ENCODE measurements around the gene ALPK3. TPM values are rescaled to one million over a fixed set of nuclear protein-coding genes. Genes with fewer than 3 reads are reported as not detected.

Gene ALPK3
- total RNA-seq, 1 donor from 2014 or later: 5.4 TPM

DNA sequence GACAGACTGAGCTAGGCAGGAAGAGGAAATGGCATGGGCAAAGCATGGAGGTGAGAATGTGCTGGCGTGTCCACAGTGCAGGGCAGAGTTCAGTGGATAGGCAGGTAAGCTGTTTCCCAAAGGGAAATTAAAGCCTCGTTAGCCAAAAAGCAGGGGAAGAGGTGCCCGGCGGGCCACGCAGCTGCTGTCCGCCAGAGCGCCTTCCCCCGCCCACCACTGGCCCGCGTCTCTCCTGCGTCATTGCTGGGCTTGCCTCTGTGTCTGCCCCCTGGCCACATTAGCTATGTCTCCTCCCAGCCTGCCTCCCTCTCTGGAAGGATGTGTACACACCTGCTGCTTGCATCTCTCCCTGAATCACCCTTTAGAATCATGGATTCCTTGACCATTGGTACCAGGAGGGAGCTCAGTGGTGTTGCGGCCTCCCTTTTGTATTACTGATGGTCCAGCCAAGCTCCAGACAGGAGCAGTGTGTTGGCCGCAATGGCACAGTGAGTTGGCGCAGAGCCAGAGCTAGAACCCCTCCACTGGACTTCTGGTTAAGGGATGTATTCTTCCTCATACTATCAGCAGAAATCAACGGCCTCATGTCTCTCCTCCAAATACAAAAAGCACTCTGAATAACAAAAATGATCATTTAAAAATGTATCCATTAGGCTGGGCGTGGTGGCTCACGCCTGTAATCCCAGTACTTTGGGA, 93.9 kb downstream of the ALPK3 start:
- no peak overlapping the region for H3K4me3 Mint-ChIP-seq
- no peak overlapping the region for H3K4me3 ChIP-seq
- H3K27ac Mint-ChIP-seq: peak overlapping the region; percentile 17
- no peak overlapping the region for H2AFZ ChIP-seq (replicated peaks)
- no peak overlapping the region for H3K27ac ChIP-seq
- no peak overlapping the region for H3K9ac ChIP-seq
- H3F3A ChIP-seq (ENCODE audit: low read depth): no peaks in the 10 kb centered on the region
- H3K4me2 ChIP-seq: no peak overlapping the region
- no peaks in the 10 kb centered on the region for H3K9me3 Mint-ChIP-seq
- H3K36me3 ChIP-seq: no peaks in the 10 kb centered on the region
- H3K36me3 Mint-ChIP-seq: no peaks in the 10 kb centered on the region
- H4K20me1 ChIP-seq (ENCODE audit: low read depth): no peaks in the 10 kb centered on the region
- H3K4me1 ChIP-seq: no peaks in the 10 kb centered on the region
- H3K27me3 Mint-ChIP-seq (ENCODE audit: insufficient read depth, low read depth): peaks cover 10% of the 10 kb centered on the region
- TF ChIP-seq EZH2 (IDR thresholded peaks at IDR 0.05): no peak
- TF ChIP-seq, protein P1, sequence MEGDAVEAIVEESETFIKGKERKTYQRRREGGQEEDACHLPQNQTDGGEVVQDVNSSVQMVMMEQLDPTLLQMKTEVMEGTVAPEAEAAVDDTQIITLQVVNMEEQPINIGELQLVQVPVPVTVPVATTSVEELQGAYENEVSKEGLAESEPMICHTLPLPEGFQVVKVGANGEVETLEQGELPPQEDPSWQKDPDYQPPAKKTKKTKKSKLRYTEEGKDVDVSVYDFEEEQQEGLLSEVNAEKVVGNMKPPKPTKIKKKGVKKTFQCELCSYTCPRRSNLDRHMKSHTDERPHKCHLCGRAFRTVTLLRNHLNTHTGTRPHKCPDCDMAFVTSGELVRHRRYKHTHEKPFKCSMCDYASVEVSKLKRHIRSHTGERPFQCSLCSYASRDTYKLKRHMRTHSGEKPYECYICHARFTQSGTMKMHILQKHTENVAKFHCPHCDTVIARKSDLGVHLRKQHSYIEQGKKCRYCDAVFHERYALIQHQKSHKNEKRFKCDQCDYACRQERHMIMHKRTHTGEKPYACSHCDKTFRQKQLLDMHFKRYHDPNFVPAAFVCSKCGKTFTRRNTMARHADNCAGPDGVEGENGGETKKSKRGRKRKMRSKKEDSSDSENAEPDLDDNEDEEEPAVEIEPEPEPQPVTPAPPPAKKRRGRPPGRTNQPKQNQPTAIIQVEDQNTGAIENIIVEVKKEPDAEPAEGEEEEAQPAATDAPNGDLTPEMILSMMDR (IDR thresholded peaks at IDR 0.05): no peak
- no peak for TF ChIP-seq EZH2phosphoT487 (IDR thresholded peaks at IDR 0.05)
- DNase-seq (ENCODE audit: low spot score): no peak
- no peaks in the 10 kb centered on the region for H3K27me3 ChIP-seq
- peaks cover 21% of the 10 kb centered on the region for H3K4me1 Mint-ChIP-seq
- no peaks in the 10 kb centered on the region for H3K79me2 ChIP-seq (ENCODE audit: low read depth)
- no peaks in the 10 kb centered on the region for H3K9me3 ChIP-seq (ENCODE audit: low read depth)

DNA sequence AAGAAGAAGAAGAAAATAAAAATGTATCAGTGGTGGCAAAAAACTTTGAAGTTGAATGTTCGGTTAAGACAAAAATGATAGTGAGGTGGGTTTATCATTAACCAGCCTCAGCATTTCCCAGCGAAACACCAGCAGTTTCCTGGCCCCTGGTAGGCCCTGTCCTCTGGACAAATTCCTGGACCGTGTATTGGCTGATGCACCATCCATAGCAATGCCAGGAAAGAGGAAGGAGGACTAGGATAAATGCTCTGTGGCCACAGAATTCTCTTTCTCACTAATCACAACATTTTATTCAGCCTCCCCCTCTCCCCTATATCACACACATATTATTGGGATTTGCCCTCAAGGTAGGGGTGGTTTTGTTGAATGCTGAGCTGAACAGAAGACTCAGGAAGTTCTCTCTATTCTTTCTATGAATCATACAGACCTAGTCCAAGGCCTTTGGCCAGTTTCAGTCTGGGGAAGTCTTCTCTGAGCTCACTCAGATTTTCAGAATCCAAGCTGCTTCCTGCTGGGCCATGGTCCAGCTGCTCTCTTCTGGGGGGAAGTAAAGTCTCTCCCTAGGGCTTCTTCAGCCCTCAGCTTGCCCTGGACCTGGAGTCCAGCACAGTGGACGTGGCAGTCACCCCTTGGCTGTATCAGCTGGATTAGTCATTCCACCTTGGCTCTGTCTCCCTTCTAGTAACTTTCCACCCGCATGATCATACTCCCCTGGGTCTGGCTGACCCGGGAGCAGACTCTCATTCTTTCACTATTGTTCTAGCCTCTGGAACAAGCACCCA, 94.9 kb downstream of the ALPK3 start:
- no peak overlapping the region for H3K27ac Mint-ChIP-seq
- no peak overlapping the region for H3K4me3 ChIP-seq

DNA sequence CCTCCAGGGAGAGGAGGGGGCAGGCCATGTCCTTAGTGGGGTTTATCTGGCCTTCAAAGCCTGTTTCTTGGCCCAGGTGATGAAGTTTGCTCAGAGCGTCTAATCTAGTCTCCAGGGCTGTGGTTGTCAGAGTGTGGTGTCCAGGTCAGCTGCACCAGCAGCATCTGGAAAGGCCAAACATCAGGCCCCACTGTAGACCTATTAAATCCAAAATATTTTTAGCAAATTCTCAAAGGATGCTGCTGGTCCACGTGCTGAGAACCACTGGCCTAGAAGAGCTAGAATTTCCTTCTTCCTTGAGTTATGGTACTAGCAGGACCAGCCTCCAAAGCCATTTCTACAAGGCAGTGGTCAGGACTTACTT, 96.2 kb downstream of the ALPK3 start:
- no peaks in the 10 kb centered on the region for H3K9me3 Mint-ChIP-seq
- no peaks in the 10 kb centered on the region for H3K79me2 ChIP-seq (ENCODE audit: low read depth)
- no peak overlapping the region for H3K9ac ChIP-seq
- H3F3A ChIP-seq (ENCODE audit: low read depth): no peaks in the 10 kb centered on the region
- H4K20me1 ChIP-seq (ENCODE audit: low read depth): no peaks in the 10 kb centered on the region
- no peak overlapping the region for H3K4me3 ChIP-seq
- TF ChIP-seq EZH2 (IDR thresholded peaks at IDR 0.05): no peak
- TF ChIP-seq, protein P1 (IDR thresholded peaks at IDR 0.05): no peak
- TF ChIP-seq EZH2phosphoT487 (IDR thresholded peaks at IDR 0.05): no peak
- DNase-seq (ENCODE audit: low spot score): no peak
- H3K27ac Mint-ChIP-seq: no peak overlapping the region
- no peak overlapping the region for H3K27ac ChIP-seq
- no peak overlapping the region for H3K4me3 Mint-ChIP-seq
- H3K36me3 Mint-ChIP-seq: no peaks in the 10 kb centered on the region
- H3K4me1 Mint-ChIP-seq: peaks cover 23% of the 10 kb centered on the region
- H3K9me3 ChIP-seq (ENCODE audit: low read depth): no peaks in the 10 kb centered on the region
- H3K4me1 ChIP-seq: no peaks in the 10 kb centered on the region
- no peaks in the 10 kb centered on the region for H3K36me3 ChIP-seq
- no peak overlapping the region for H2AFZ ChIP-seq (replicated peaks)
- H3K4me2 ChIP-seq: no peak overlapping the region
- no peaks in the 10 kb centered on the region for H3K27me3 ChIP-seq
- H3K27me3 Mint-ChIP-seq (ENCODE audit: insufficient read depth, low read depth): peaks cover 10% of the 10 kb centered on the region

More for the DNA sequence above, 94.9 kb downstream of the ALPK3 start:
- H3K4me1 ChIP-seq: no peaks in the 10 kb centered on the region
- no peaks in the 10 kb centered on the region for H3F3A ChIP-seq (ENCODE audit: low read depth)
- Mint-ChIP-seq H3K9me3 (no peaks in the 10 kb centered on the region), H3K36me3 (no peaks in the 10 kb centered on the region), H3K27me3 (ENCODE audit: insufficient read depth, low read depth) (peaks cover 10% of the 10 kb centered on the region), H3K4me1 (peaks cover 21% of the 10 kb centered on the region), H3K4me3 (no peak overlapping the region)
- H4K20me1 ChIP-seq (ENCODE audit: low read depth): no peaks in the 10 kb centered on the region
- H3K36me3 ChIP-seq: no peaks in the 10 kb centered on the region
- no peak overlapping the region for H3K27ac ChIP-seq
- no peaks in the 10 kb centered on the region for H3K27me3 ChIP-seq
- no peak for DNase-seq (ENCODE audit: low spot score)
- H3K9me3 ChIP-seq (ENCODE audit: low read depth): no peaks in the 10 kb centered on the region
- no peaks in the 10 kb centered on the region for H3K79me2 ChIP-seq (ENCODE audit: low read depth)
- H3K4me2 ChIP-seq: no peak overlapping the region
- TF ChIP-seq EZH2phosphoT487 (IDR thresholded peaks at IDR 0.05) (no peak), EZH2 (IDR thresholded peaks at IDR 0.05) (no peak)
- TF ChIP-seq, protein P1 (IDR thresholded peaks at IDR 0.05): no peak
- H2AFZ ChIP-seq (replicated peaks): no peak overlapping the region
- no peak overlapping the region for H3K9ac ChIP-seq

Data from neural progenitor cell (in vitro differentiated cells).